Measurements from ENCODE around the gene PFKFB1.

Gene PFKFB1

DNA sequence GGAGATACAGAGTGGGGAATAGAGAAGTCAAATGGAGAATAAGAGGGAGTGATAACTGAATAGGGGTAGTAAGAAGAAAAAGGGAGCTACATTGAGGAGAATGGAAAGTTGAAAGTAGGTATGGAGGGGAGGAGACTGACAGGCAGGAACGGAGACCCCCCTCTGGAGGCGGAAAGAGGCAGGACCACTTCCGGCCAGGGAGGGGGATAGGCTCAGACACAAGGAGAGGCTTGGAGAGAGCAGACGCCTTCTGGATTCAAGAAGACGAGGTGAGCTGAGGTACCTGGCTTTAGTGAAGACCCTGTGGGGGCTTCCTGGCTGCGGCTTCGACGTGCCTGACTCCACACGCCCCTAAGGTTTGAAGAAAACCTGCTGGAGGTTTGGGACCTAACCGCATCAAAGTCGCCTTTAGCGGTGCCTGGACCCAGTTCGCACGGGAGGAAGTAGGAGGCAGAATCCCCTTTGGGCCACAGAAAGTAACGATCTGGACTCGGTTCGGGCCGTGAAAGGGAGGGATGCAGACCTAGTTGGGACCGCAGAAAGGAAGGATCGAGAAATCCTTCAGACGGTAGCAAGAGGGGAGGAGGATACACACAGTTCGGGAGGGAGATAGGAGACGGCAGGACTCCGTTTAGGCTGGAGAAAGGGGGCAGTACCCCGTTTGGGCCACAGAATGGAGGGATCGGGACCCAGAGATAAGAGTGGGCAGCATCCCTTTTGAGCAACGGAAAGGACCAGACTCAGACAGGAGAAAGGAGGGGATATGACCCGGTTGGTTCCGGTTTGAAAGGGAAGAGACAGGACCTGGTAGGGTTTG lies 73.2 kb downstream of the PFKFB1 start, which contains the start of gene TRO:
Gene TRO, plus strand, starts transcription at position 215 of the 817 bp plus-strand sequence. CDS start 1,423 bp downstream, outside the sequence.
- H3K27ac ChIP-seq (replicated peaks; ENCODE audit: low read length) = peak within 1 kb of the TSS; percentile 84
- H3K27me3 ChIP-seq (ENCODE audit: control insufficient read depth in 3 of 3, insufficient read depth in 3 of 3, low read depth in 1 of 3, low read length in 3 of 3) = no peaks in the 10 kb centered on the region
- H2BK5ac ChIP-seq (ENCODE audit: low read length) = no peak within 1 kb of the TSS
- H3K79me1 ChIP-seq (ENCODE audit: low read depth, low read length) = peaks cover 2% of the 10 kb centered on the region
- no peak within 1 kb of the TSS for H2BK12ac ChIP-seq (ENCODE audit: low read length)
- DNase-seq (ENCODE audit: low spot score) = peak; percentile 20
- no peak within 1 kb of the TSS for H2BK120ac ChIP-seq (ENCODE audit: low read depth, low read length)
- peaks cover 0 to 3% of the 10 kb centered on the region in 2 donors for H3K4me1 ChIP-seq (ENCODE audit: control insufficient read depth in 2 of 2, insufficient read depth in 1 of 2, low read depth in 1 of 2, low read length in 2 of 2)
- peak within 1 kb of the TSS; percentile 86 for H3K9ac ChIP-seq (ENCODE audit: low read depth, low read length, poor library complexity)
- peaks cover 24 to 38% of the 10 kb centered on the region in 2 donors for H3K36me3 ChIP-seq (replicated peaks in 1 of 2; ENCODE audit: control insufficient read depth in 2 of 2, insufficient read depth in 2 of 2, low read length in 2 of 2)
- H2AFZ ChIP-seq (ENCODE audit: low read length) = peak within 1 kb of the TSS; percentile 70
- no peak within 1 kb of the TSS for H4K91ac ChIP-seq (ENCODE audit: low read depth, low read length, poor library complexity)
- no peaks in the 10 kb centered on the region for H3K9me3 ChIP-seq (replicated peaks in 1 of 2; ENCODE audit: control insufficient read depth in 2 of 2, insufficient read depth in 1 of 2, low read depth in 1 of 2, low read length in 2 of 2)
- H2BK15ac ChIP-seq (ENCODE audit: low read length) = no peak within 1 kb of the TSS
- no peak within 1 kb of the TSS for H3K23ac ChIP-seq (ENCODE audit: low read depth, low read length, poor library complexity)
- no peak within 1 kb of the TSS for H4K8ac ChIP-seq (ENCODE audit: low read depth, low read length)
- H3K18ac ChIP-seq (ENCODE audit: low read length) = peak within 1 kb of the TSS; percentile 76
- peak within 1 kb of the TSS; percentile 82 to 99 for H3K4me3 ChIP-seq (ENCODE audit: low read length in 2 of 2)
- no peak within 1 kb of the TSS for H2AK5ac ChIP-seq (ENCODE audit: low read depth, low read length)
- H3K4me2 ChIP-seq (ENCODE audit: insufficient read depth, low read length, poor library complexity, severe bottlenecking) = peak within 1 kb of the TSS; percentile 45
- no peak within 1 kb of the TSS for H3K4ac ChIP-seq (ENCODE audit: low read length)
- no CpG with 5 or more reads among the region's 29 CpGs for WGBS, 2 donors (ENCODE audit: extremely low coverage in 2 of 2, insufficient read length in 2 of 2, insufficient replicate concordance in 1 of 2)
- H3K14ac ChIP-seq (ENCODE audit: low read length) = no peak within 1 kb of the TSS

DNA sequence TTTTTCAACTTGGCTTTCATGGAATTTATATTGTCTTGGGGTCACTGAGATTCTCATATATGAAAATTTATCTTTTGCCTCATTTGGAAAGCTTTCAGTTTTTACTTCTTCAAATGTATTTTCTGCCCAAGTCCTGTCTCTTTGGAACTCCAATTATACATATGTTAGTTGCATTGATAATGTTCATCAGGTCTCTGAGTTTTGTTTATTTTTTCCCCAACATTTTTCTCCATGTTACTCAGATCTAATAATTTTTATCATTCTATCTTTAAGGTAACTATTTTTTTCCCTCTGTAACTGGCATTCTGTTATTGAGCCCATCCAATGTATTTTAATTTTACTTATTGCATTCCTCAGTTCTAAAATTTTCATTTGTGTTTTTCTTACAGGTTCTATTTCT lies 84.0 kb downstream of the PFKFB1 start:
- Histone ChIP-seq H3K27me3 (ENCODE audit: control insufficient read depth in 3 of 3, insufficient read depth in 3 of 3, low read depth in 1 of 3, low read length in 3 of 3) (no peaks in the 10 kb centered on the region), H4K91ac (ENCODE audit: low read depth, low read length, poor library complexity) (no peak overlapping the region), H3K9me3 (replicated peaks in 1 of 2; ENCODE audit: control insufficient read depth in 2 of 2, insufficient read depth in 1 of 2, low read depth in 1 of 2, low read length in 2 of 2) (no peaks in the 10 kb centered on the region), H3K4me3 (ENCODE audit: low read length in 2 of 2) (no peak overlapping the region), H3K9ac (ENCODE audit: low read depth, low read length, poor library complexity) (no peak overlapping the region), H4K8ac (ENCODE audit: low read depth, low read length) (no peak overlapping the region), H3K4me1 (ENCODE audit: control insufficient read depth in 2 of 2, insufficient read depth in 1 of 2, low read depth in 1 of 2, low read length in 2 of 2) (no peaks in the 10 kb centered on the region), H3K18ac (ENCODE audit: low read length) (no peak overlapping the region), H2AK5ac (ENCODE audit: low read depth, low read length) (no peak overlapping the region), H2BK120ac (ENCODE audit: low read depth, low read length) (no peak overlapping the region), H2BK5ac (ENCODE audit: low read length) (no peak overlapping the region), H3K4ac (ENCODE audit: low read length) (no peak overlapping the region), H3K14ac (ENCODE audit: low read length) (no peak overlapping the region), H3K79me1 (ENCODE audit: low read depth, low read length) (no peaks in the 10 kb centered on the region), H2BK15ac (ENCODE audit: low read length) (no peak overlapping the region), H3K23ac (ENCODE audit: low read depth, low read length, poor library complexity) (no peak overlapping the region), H3K4me2 (ENCODE audit: insufficient read depth, low read length, poor library complexity, severe bottlenecking) (no peak overlapping the region), H3K36me3 (replicated peaks in 1 of 2; ENCODE audit: control insufficient read depth in 2 of 2, insufficient read depth in 2 of 2, low read length in 2 of 2) (no peaks in the 10 kb centered on the region), H2AFZ (ENCODE audit: low read length) (no peak overlapping the region), H3K27ac (replicated peaks; ENCODE audit: low read length) (no peak overlapping the region), H2BK12ac (ENCODE audit: low read length) (no peak overlapping the region)
- DNase-seq (ENCODE audit: low spot score) = no peak

DNA sequence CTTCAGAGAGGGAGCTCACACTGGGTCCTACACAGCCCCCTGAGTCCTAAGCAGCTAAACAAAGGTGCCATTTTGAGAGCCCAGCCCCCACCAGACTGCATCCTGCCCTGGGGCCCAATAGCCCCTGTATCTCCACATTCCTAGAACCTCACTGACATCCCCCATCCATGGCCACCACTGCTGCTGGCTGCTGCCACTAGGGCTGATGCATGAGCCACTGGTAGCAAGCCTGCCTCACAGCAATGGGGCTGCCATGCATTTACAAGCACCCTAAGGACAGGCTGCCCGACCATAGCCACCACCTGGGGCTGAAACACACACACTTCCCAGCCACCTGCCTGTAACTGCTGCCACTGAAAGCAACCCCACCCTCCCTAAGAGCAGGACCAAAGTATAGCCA lies 99.8 kb downstream of the PFKFB1 start:
- no peak overlapping the region for H2AFZ ChIP-seq (ENCODE audit: low read length)
- H4K91ac ChIP-seq (ENCODE audit: low read depth, low read length, poor library complexity) = no peak overlapping the region
- H3K27ac ChIP-seq (replicated peaks; ENCODE audit: low read length) = no peak overlapping the region
- no peak overlapping the region for H3K9ac ChIP-seq (ENCODE audit: low read depth, low read length, poor library complexity)
- H3K18ac ChIP-seq (ENCODE audit: low read length) = no peak overlapping the region
- H3K79me1 ChIP-seq (ENCODE audit: low read depth, low read length) = no peaks in the 10 kb centered on the region
- H3K4me2 ChIP-seq (ENCODE audit: insufficient read depth, low read length, poor library complexity, severe bottlenecking) = no peak overlapping the region
- no peak overlapping the region for H3K4ac ChIP-seq (ENCODE audit: low read length)
- no peak for DNase-seq (ENCODE audit: low spot score)
- H3K23ac ChIP-seq (ENCODE audit: low read depth, low read length, poor library complexity) = no peak overlapping the region
- no peak overlapping the region for H2AK5ac ChIP-seq (ENCODE audit: low read depth, low read length)
- H3K14ac ChIP-seq (ENCODE audit: low read length) = no peak overlapping the region
- H2BK5ac ChIP-seq (ENCODE audit: low read length) = no peak overlapping the region
- WGBS, 2 donors (ENCODE audit: extremely low coverage in 2 of 2, insufficient read length in 2 of 2, insufficient replicate concordance in 1 of 2) = no CpG with 5 or more reads among the region's 1 CpG
- H2BK120ac ChIP-seq (ENCODE audit: low read depth, low read length) = no peak overlapping the region
- no peaks in the 10 kb centered on the region for H3K27me3 ChIP-seq (ENCODE audit: control insufficient read depth in 3 of 3, insufficient read depth in 3 of 3, low read depth in 1 of 3, low read length in 3 of 3)
- no peaks in the 10 kb centered on the region for H3K36me3 ChIP-seq (replicated peaks in 1 of 2; ENCODE audit: control insufficient read depth in 2 of 2, insufficient read depth in 2 of 2, low read length in 2 of 2)
- no peak overlapping the region for H3K4me3 ChIP-seq (ENCODE audit: low read length in 2 of 2)
- no peak overlapping the region for H4K8ac ChIP-seq (ENCODE audit: low read depth, low read length)
- no peak overlapping the region for H2BK15ac ChIP-seq (ENCODE audit: low read length)
- no peaks in the 10 kb centered on the region for H3K9me3 ChIP-seq (replicated peaks in 1 of 2; ENCODE audit: control insufficient read depth in 2 of 2, insufficient read depth in 1 of 2, low read depth in 1 of 2, low read length in 2 of 2)
- no peaks in the 10 kb centered on the region for H3K4me1 ChIP-seq (ENCODE audit: control insufficient read depth in 2 of 2, insufficient read depth in 1 of 2, low read depth in 1 of 2, low read length in 2 of 2)
- H2BK12ac ChIP-seq (ENCODE audit: low read length) = no peak overlapping the region

DNA sequence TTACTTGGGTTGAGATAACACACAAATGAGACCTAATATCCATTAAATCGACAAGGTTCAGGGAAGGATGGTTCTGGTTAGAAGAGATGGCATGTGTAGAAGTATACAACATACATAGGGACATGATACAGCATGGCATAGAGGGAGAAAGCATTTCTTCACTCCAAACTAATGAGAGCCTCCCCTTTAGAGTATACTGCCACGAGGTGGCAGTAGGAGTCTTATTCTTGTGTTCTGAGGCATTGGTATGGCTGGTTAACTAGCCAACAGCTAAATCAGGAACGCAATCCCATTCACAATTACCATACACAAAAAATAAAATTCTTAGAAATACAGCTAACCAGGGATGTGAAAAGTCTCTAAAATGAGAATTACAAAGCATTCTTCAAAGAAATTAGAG lies 102.4 kb downstream of the PFKFB1 start:
- H3K4me1 ChIP-seq (ENCODE audit: control insufficient read depth in 2 of 2, insufficient read depth in 1 of 2, low read depth in 1 of 2, low read length in 2 of 2) = no peaks in the 10 kb centered on the region
- no CpG with 5 or more reads among the region's 3 CpGs for WGBS, 2 donors (ENCODE audit: extremely low coverage in 2 of 2, insufficient read length in 2 of 2, insufficient replicate concordance in 1 of 2)
- no peak overlapping the region for H3K4ac ChIP-seq (ENCODE audit: low read length)
- H3K18ac ChIP-seq (ENCODE audit: low read length) = no peak overlapping the region
- no peak overlapping the region for H2AFZ ChIP-seq (ENCODE audit: low read length)
- H3K14ac ChIP-seq (ENCODE audit: low read length) = no peak overlapping the region
- no peaks in the 10 kb centered on the region for H3K79me1 ChIP-seq (ENCODE audit: low read depth, low read length)
- no peaks in the 10 kb centered on the region for H3K36me3 ChIP-seq (replicated peaks in 1 of 2; ENCODE audit: control insufficient read depth in 2 of 2, insufficient read depth in 2 of 2, low read length in 2 of 2)
- no peak overlapping the region for H4K8ac ChIP-seq (ENCODE audit: low read depth, low read length)
- H3K9ac ChIP-seq (ENCODE audit: low read depth, low read length, poor library complexity) = no peak overlapping the region
- H4K91ac ChIP-seq (ENCODE audit: low read depth, low read length, poor library complexity) = no peak overlapping the region
- H2BK5ac ChIP-seq (ENCODE audit: low read length) = no peak overlapping the region
- H3K4me3 ChIP-seq (ENCODE audit: low read length in 2 of 2) = no peak overlapping the region
- no peak overlapping the region for H3K4me2 ChIP-seq (ENCODE audit: insufficient read depth, low read length, poor library complexity, severe bottlenecking)
- no peaks in the 10 kb centered on the region for H3K9me3 ChIP-seq (replicated peaks in 1 of 2; ENCODE audit: control insufficient read depth in 2 of 2, insufficient read depth in 1 of 2, low read depth in 1 of 2, low read length in 2 of 2)
- no peak overlapping the region for H2BK12ac ChIP-seq (ENCODE audit: low read length)
- peak; percentile 0 for DNase-seq (ENCODE audit: low spot score)
- H2BK15ac ChIP-seq (ENCODE audit: low read length) = no peak overlapping the region
- no peaks in the 10 kb centered on the region for H3K27me3 ChIP-seq (ENCODE audit: control insufficient read depth in 3 of 3, insufficient read depth in 3 of 3, low read depth in 1 of 3, low read length in 3 of 3)
- H3K23ac ChIP-seq (ENCODE audit: low read depth, low read length, poor library complexity) = no peak overlapping the region
- no peak overlapping the region for H2AK5ac ChIP-seq (ENCODE audit: low read depth, low read length)
- no peak overlapping the region for H2BK120ac ChIP-seq (ENCODE audit: low read depth, low read length)
- H3K27ac ChIP-seq (replicated peaks; ENCODE audit: low read length) = no peak overlapping the region

Measured in neuronal stem cell (in vitro differentiated cells).